Choroid plexus epithelial cell (primary cell): ENCODE data around the gene RIPOR2.

ENCODE experiments used
- DNase-seq: peaks from one replicate; pipeline ENCODE4 v3.0.0-alpha.2; 2010; ENCODE audit warnings: low read depth
- H3K4me3 ChIP-seq: 2 replicates; pipeline ENCODE4 v1.5.1; 2011; ENCODE audit warnings: low read depth, mild to moderate bottlenecking, control low read depth, low read length, moderate library complexity
- TF ChIP-seq, protein P1 (sequence below): conservative IDR thresholded peaks from 2 replicates; pipeline ENCODE4 v1.5.1; 2011; ENCODE audit warnings: low read depth, mild to moderate bottlenecking, control low read depth, inconsistent platforms, low read length, moderate library complexity

RIPOR2 gene

DNA sequence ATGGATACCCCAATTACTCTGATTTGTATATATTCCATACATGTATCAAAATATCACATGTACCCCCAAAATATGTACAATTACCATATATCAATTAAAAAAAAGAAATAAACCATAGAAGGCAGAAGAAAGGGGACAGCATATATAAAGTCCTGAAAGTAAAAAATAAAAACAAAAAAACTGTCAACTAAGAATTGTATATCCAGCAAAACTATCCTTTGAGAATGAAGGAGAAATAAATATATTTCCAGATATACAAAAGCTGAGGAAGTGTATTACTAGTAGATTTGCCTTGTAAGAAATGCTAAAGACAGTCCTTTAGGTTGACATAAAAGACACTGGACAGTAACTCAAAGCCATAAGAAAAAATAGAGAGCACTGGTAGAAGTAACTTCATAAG lies 9.3 kb upstream of the RIPOR2 start:
- TF ChIP-seq, protein P1, sequence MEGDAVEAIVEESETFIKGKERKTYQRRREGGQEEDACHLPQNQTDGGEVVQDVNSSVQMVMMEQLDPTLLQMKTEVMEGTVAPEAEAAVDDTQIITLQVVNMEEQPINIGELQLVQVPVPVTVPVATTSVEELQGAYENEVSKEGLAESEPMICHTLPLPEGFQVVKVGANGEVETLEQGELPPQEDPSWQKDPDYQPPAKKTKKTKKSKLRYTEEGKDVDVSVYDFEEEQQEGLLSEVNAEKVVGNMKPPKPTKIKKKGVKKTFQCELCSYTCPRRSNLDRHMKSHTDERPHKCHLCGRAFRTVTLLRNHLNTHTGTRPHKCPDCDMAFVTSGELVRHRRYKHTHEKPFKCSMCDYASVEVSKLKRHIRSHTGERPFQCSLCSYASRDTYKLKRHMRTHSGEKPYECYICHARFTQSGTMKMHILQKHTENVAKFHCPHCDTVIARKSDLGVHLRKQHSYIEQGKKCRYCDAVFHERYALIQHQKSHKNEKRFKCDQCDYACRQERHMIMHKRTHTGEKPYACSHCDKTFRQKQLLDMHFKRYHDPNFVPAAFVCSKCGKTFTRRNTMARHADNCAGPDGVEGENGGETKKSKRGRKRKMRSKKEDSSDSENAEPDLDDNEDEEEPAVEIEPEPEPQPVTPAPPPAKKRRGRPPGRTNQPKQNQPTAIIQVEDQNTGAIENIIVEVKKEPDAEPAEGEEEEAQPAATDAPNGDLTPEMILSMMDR = no peak
- H3K4me3 ChIP-seq = no peak overlapping the region
- no peak for DNase-seq

DNA sequence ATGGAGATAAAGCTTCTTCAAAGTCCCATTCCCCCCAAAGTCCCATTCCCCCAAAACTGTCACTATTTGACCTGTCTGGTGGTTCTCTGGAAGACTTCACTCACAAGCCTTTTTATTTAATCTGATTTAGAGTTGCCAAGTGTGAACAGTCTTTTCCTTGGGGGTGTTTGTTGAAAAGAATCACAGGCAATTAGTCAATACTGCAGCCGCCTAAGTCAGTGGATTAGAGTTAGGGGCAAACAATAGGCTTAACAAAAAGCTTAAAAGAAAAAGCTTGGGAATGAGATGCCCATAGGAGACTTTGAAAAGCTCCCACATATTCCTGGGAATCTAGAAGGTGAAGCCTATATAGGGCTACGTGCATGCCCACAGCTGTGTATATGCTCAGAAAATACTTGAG lies 8.0 kb upstream of the RIPOR2 start:
- no peak for DNase-seq
- H3K4me3 ChIP-seq = no peak overlapping the region
- TF ChIP-seq, protein P1 = no peak

DNA sequence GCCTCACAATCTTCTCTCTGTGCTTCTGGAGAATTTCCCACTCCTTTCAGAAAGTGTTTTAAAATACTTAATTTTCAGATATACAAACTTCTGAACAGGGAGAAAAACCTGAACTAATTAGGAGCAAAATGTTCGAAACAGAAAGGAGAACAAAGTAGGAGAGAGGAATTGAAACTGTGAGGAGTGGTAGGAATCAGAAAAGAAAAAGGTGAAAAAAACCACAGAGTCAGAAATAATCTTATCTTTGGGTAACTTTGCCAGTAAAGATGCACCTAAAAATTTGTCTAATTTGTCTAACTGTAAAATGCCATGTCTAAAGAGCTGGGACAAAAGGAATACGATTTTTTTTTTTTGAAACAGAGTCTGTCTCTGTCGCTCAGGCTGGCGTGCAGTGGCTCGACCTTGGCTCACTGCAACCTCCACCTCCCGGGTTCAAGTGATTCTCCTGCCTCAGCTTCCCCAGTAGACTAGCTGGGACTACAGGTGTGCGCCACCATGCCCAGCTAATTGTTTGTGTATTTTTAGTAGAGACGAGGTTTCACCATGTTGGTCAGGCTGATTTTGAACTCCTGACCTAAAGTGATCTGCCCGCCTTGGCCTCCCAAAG lies 4.7 kb upstream of the RIPOR2 start:
- DNase-seq = no peak
- no peak overlapping the region for H3K4me3 ChIP-seq
- TF ChIP-seq, protein P1 = no peak

DNA sequence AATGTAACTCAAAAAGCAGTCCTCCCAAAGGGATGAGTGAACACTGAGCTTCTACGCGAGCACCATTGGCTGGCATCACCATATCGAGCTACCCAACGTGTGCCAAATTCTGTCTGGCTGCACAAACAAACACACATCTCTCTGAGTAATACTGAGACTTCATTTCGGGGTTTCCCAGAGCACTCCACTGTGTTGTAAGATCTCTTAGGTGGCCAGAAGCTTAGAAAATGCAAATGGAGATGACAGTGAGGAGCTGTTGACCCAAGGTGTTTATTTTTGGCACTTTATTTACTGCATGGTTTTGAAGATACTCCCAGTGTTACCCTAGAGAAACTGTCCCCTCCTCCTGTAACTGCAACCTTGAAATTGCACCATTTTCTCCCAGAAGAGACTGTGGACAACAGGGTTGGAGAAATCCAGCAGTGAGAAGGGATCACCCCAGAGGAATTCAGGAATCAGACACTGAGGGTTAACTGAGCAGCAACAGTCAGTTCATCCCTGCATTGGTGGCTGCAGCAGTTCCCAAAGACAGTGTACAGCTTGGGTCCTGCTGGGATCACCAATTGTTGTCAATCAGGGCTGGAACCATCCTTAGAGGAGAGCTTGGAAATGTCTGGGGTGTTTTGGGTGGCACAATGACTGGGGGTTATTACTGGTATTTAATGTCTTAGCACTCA lies 1.0 kb upstream of the RIPOR2 start:
- DNase-seq = no peak
- TF ChIP-seq, protein P1 = no peak
- no peak overlapping the region for H3K4me3 ChIP-seq

DNA sequence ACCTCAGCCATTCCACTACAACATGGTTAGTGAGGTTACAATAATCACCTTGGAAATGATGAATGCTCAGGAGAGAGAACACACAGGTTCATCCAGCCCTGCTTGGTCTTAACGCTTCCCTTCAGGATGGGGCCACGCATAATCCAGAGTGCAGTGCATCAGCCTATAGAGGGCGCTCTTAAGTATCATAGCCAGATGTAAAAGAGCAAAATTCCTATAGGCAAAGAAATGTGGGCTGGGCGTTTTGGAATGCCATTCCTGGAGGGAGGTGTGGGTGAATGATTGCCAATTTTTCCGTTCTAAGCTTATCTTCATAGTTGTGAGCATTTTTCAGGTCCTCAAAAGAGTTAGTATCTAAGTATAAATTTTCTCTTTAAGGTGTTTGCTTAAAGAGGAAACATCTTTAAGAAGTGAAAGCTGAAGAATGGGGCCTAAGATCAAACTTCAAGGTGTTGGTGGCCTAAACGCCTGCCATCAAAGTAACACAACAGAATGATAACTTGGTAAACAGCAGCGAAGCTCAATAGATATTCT lies 1.8 kb downstream of the RIPOR2 start:
- no peak overlapping the region for H3K4me3 ChIP-seq
- TF ChIP-seq, protein P1 = peak; percentile 65
- peak; percentile 28 for DNase-seq

DNA sequence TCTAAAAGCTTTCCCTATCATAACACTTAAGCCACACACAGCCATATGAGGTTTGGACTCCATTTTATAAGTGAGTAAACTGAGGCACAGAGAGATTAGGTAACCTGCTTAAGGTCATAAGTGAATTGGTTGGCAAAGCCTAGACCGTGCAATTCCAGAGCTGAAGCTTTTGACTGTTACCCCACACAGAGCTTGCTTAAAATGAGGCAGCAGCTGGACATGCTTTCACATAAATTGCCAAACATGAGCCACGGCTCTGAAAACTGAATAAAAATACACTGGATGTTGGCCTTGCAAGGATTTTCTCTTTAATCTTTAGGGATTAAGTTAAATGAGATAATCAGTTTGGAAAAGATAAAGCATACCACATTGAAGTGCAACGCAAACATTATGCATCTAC lies 2.5 kb downstream of the RIPOR2 start:
- DNase-seq = no peak
- H3K4me3 ChIP-seq = no peak overlapping the region
- TF ChIP-seq, protein P1 = no peak

DNA sequence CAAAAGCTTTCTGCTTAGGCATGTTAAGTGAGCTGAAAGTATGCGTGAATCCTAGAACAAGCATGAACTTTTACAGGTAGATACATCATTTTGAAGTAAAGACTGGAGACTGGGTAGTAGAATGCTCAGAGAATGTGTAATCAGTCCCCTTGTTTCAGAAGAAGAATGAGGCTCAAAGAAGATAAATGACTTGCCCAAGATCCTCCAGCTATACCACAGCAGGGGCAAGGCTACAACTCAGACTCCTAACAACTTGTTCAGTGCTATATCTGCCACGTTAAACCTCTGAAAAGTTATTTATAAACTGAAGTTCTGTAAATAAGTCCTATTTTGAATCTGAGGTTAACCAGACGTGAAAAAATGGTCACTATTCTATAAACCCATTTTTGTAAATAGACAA lies 2.9 kb downstream of the RIPOR2 start:
- DNase-seq = no peak
- H3K4me3 ChIP-seq = no peak overlapping the region
- TF ChIP-seq, protein P1 = no peak
